DOHH2 (cell line): ENCODE results near the gene PELI2.

Experiments used
- EZH2phosphoT487 ChIP-seq: fragments of 200-600 bp; sonication (generic); IDR thresholded peaks from 2 replicates; pipeline ENCODE4 v1.6.1; 2017; ENCODE audit warnings: borderline replicate concordance, mild to moderate bottlenecking, antibody characterized with exemption, low read length, moderate library complexity, mixed read lengths
- TF ChIP-seq, protein P1 (sequence below): fragments of 200-600 bp; sonication (generic); IDR thresholded peaks from one replicate; pipeline ENCODE4 v1.5.1; 2014; ENCODE audit warnings: antibody characterized with exemption, mild to moderate bottlenecking, low read depth, low read length; ENCODE audit not compliant: poor library complexity, severe bottlenecking

DNA sequence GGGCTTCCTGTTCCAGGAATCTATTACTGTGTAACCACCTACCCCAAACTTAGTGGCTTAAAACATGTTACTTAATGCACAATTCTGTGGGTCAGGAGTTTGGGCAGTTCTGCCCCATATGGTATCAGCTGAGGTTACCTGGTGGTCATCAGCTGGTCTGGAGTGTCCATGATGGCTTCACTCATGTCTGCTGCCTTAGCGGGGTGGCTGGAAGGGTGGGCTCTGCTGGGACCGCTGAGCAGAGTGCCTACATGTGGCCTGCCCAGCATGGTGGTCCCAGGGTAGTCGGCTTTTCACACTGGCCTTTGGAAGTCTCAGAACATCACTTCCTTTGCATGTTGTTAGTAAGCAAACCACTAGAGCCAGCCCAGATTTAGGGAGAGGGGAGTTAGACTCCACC, 53.9 kb downstream of the PELI2 start:
- TF ChIP-seq, protein P1, sequence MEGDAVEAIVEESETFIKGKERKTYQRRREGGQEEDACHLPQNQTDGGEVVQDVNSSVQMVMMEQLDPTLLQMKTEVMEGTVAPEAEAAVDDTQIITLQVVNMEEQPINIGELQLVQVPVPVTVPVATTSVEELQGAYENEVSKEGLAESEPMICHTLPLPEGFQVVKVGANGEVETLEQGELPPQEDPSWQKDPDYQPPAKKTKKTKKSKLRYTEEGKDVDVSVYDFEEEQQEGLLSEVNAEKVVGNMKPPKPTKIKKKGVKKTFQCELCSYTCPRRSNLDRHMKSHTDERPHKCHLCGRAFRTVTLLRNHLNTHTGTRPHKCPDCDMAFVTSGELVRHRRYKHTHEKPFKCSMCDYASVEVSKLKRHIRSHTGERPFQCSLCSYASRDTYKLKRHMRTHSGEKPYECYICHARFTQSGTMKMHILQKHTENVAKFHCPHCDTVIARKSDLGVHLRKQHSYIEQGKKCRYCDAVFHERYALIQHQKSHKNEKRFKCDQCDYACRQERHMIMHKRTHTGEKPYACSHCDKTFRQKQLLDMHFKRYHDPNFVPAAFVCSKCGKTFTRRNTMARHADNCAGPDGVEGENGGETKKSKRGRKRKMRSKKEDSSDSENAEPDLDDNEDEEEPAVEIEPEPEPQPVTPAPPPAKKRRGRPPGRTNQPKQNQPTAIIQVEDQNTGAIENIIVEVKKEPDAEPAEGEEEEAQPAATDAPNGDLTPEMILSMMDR, result no peak
- no peak for TF ChIP-seq EZH2phosphoT487
